ENCODE data around the gene CDKAL1. TPM values are rescaled to one million over a fixed set of nuclear protein-coding genes. Genes with fewer than 3 reads are reported as not detected.

Gene CDKAL1
- total and polyA plus RNA-seq, 10 of the 15 experiments (the other 5 are each of a cell fraction or from before 2014, with no cell fraction given), result 10.7 to 26.9 (median 17.3) TPM

DNA sequence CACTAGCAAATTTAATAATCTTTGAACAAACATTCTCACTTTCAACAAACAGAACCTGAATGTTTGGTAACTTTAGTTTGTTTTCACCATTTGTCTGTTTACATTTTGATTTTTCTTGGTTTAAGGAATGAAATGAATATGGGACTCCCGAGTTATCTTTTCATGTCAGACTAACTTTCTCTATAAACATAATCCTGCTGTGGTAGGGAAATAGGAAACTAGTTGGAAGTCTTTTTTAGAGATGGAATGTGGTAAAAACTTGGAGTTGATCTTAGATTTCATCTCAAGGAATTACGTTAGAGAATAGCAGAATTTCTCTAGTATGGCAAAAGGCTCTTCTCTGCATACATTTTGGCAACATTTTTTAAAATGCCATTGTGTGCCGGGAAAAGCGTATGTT, 206.5 kb downstream of the CDKAL1 start (continued):
- no peak for TF ChIP-seq ZBED1 (IDR thresholded peaks at IDR 0.05; ENCODE audit: borderline replicate concordance)
- TF ChIP-seq SUPT20H (IDR thresholded peaks at IDR 0.05; ENCODE audit: borderline replicate concordance, control insufficient read depth, low read depth, low read length), result no peak
- TF ChIP-seq, protein P1, sequence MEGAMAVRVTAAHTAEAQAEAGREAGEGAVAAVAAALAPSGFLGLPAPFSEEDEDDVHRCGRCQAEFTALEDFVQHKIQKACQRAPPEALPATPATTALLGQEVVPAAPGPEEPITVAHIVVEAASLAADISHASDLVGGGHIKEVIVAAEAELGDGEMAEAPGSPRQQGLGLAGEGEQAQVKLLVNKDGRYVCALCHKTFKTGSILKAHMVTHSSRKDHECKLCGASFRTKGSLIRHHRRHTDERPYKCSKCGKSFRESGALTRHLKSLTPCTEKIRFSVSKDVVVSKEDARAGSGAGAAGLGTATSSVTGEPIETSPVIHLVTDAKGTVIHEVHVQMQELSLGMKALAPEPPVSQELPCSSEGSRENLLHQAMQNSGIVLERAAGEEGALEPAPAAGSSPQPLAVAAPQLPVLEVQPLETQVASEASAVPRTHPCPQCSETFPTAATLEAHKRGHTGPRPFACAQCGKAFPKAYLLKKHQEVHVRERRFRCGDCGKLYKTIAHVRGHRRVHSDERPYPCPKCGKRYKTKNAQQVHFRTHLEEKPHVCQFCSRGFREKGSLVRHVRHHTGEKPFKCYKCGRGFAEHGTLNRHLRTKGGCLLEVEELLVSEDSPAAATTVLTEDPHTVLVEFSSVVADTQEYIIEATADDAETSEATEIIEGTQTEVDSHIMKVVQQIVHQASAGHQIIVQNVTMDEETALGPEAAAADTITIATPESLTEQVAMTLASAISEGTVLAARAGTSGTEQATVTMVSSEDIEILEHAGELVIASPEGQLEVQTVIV (IDR thresholded peaks at IDR 0.05; ENCODE audit: borderline replicate concordance, partially characterized antibody), result no peak
- no peak for TF ChIP-seq IKZF2 (IDR thresholded peaks at IDR 0.05)
- TF ChIP-seq YBX1 (IDR thresholded peaks at IDR 0.05), result no peak
- no peak for TF ChIP-seq HDAC6 (IDR thresholded peaks at IDR 0.05; ENCODE audit: unreplicated experiment)
- no peak for TF ChIP-seq POU2F2 (IDR thresholded peaks at IDR 0.05; ENCODE audit: borderline replicate concordance, low read depth, low read length)

DNA sequence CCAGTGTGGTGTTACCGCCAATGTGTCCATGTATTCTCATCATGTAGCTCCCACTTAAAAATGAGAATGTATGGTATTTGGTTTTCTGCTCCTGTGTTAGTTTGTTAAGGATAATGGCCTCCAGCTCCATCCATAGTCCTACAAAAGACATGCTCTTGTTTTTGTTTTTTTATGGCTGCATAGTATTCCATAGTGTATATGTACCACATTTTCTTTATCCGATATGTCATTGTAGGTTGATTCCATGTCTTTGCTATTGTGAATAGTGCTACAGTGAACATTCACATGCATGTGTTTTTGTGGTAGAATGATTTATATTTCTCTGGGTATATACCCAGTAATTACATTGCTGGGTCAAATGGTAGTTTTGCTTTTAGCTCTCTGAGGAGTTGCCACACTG, 207.2 kb downstream of the CDKAL1 start:
- no peak overlapping the region for H3K27ac ChIP-seq (ENCODE audit: control insufficient read depth, insufficient read depth)
- no peak for ATAC-seq
- no peak for TF ChIP-seq TBL1XR1 (IDR thresholded peaks at IDR 0.05; ENCODE audit: low read depth, low read length)
- TF ChIP-seq, protein P2, sequence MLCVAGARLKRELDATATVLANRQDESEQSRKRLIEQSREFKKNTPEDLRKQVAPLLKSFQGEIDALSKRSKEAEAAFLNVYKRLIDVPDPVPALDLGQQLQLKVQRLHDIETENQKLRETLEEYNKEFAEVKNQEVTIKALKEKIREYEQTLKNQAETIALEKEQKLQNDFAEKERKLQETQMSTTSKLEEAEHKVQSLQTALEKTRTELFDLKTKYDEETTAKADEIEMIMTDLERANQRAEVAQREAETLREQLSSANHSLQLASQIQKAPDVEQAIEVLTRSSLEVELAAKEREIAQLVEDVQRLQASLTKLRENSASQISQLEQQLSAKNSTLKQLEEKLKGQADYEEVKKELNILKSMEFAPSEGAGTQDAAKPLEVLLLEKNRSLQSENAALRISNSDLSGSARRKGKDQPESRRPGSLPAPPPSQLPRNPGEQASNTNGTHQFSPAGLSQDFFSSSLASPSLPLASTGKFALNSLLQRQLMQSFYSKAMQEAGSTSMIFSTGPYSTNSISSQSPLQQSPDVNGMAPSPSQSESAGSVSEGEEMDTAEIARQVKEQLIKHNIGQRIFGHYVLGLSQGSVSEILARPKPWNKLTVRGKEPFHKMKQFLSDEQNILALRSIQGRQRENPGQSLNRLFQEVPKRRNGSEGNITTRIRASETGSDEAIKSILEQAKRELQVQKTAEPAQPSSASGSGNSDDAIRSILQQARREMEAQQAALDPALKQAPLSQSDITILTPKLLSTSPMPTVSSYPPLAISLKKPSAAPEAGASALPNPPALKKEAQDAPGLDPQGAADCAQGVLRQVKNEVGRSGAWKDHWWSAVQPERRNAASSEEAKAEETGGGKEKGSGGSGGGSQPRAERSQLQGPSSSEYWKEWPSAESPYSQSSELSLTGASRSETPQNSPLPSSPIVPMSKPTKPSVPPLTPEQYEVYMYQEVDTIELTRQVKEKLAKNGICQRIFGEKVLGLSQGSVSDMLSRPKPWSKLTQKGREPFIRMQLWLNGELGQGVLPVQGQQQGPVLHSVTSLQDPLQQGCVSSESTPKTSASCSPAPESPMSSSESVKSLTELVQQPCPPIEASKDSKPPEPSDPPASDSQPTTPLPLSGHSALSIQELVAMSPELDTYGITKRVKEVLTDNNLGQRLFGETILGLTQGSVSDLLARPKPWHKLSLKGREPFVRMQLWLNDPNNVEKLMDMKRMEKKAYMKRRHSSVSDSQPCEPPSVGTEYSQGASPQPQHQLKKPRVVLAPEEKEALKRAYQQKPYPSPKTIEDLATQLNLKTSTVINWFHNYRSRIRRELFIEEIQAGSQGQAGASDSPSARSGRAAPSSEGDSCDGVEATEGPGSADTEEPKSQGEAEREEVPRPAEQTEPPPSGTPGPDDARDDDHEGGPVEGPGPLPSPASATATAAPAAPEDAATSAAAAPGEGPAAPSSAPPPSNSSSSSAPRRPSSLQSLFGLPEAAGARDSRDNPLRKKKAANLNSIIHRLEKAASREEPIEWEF (IDR thresholded peaks at IDR 0.05; ENCODE audit: insufficient replicate concordance, low read depth, low read length), result no peak
- no peak for TF ChIP-seq POLR2AphosphoS5 (IDR thresholded peaks at IDR 0.05; ENCODE audit: low read length)
- TF ChIP-seq ZNF207 (IDR thresholded peaks at IDR 0.05; ENCODE audit: borderline replicate concordance), result no peak
- TF ChIP-seq, protein P3, sequence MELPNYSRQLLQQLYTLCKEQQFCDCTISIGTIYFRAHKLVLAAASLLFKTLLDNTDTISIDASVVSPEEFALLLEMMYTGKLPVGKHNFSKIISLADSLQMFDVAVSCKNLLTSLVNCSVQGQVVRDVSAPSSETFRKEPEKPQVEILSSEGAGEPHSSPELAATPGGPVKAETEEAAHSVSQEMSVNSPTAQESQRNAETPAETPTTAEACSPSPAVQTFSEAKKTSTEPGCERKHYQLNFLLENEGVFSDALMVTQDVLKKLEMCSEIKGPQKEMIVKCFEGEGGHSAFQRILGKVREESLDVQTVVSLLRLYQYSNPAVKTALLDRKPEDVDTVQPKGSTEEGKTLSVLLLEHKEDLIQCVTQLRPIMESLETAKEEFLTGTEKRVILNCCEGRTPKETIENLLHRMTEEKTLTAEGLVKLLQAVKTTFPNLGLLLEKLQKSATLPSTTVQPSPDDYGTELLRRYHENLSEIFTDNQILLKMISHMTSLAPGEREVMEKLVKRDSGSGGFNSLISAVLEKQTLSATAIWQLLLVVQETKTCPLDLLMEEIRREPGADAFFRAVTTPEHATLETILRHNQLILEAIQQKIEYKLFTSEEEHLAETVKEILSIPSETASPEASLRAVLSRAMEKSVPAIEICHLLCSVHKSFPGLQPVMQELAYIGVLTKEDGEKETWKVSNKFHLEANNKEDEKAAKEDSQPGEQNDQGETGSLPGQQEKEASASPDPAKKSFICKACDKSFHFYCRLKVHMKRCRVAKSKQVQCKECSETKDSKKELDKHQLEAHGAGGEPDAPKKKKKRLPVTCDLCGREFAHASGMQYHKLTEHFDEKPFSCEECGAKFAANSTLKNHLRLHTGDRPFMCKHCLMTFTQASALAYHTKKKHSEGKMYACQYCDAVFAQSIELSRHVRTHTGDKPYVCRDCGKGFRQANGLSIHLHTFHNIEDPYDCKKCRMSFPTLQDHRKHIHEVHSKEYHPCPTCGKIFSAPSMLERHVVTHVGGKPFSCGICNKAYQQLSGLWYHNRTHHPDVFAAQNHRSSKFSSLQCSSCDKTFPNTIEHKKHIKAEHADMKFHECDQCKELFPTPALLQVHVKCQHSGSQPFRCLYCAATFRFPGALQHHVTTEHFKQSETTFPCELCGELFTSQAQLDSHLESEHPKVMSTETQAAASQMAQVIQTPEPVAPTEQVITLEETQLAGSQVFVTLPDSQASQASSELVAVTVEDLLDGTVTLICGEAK (IDR thresholded peaks at IDR 0.05; ENCODE audit: borderline replicate concordance), result no peak

More for the DNA sequence above, 207.2 kb downstream of the CDKAL1 start:
- ChIA-PET POLR2A (no interaction called here), RAD21 (ENCODE audit: unreplicated experiment) (no interaction called here), SMC1A (ENCODE audit: uncharacterized antibody, unreplicated experiment) (interaction anchor here (0.6 kb wide), 1 partner anchor 400 kb away, joined by 3 read pairs; no protein-coding TSS in a partner anchor), CTCF (no interaction called here)
- no peaks in the 10 kb centered on the region for H3K27me3 ChIP-seq (replicated peaks in 1 of 2; ENCODE audit: control insufficient read depth in 2 of 2, insufficient read depth in 2 of 2, low read length in 1 of 2)
- no peaks in the 10 kb centered on the region for H3K4me1 ChIP-seq (ENCODE audit: control insufficient read depth, insufficient read depth, low read length)
- no peak overlapping the region for H3K9ac ChIP-seq (ENCODE audit: control insufficient read depth, insufficient read depth, low read length)
- no peak overlapping the region for H3K4me2 ChIP-seq (ENCODE audit: control insufficient read depth, insufficient read depth)
- FAIRE-seq (no peak), DNase-seq (ENCODE audit: low read depth, low spot score) (no peak)
- H3K4me3 ChIP-seq, result no peak overlapping the region
- no peaks in the 10 kb centered on the region for H3K79me2 ChIP-seq (ENCODE audit: control insufficient read depth, insufficient read depth, low read length)
- no peak overlapping the region for H2AFZ ChIP-seq (ENCODE audit: control insufficient read depth, low read depth, low read length)
- no peaks in the 10 kb centered on the region for H4K20me1 ChIP-seq (ENCODE audit: control insufficient read depth, insufficient read depth)
- intact Hi-C loops (cut with micrococcal nuclease; ENCODE audit: unreplicated experiment) (no loop called here), in situ Hi-C loops (cut with MboI) (no loop called here)
- H3K9me3 ChIP-seq (replicated peaks; ENCODE audit: control insufficient read depth, insufficient read depth, low read length), result no peaks in the 10 kb centered on the region; the same call in 2 of the 3 replicates
- BruUV-seq (replicated peaks), result no TSS peak
- 98% methylated on average over 2 of the region's 2 CpGs for WGBS (ENCODE audit: insufficient coverage, insufficient replicate concordance, low lambda C conversion rate, missing lambda C conversion rate)
- peaks cover 0 to 1% of the 10 kb centered on the region in 2 experiments; a peak in 1 of 4 replicates for H3K36me3 ChIP-seq (ENCODE audit: control insufficient read depth in 2 of 2, insufficient read depth in 2 of 2, low read length in 1 of 2)
